ENCODE data around the gene KRT10. TPM values are rescaled to one million over a fixed set of nuclear protein-coding genes. Genes with fewer than 3 reads are reported as not detected.

KRT10 gene
- total RNA-seq, 1 experiment from 2014 or later = 62.3 TPM

DNA sequence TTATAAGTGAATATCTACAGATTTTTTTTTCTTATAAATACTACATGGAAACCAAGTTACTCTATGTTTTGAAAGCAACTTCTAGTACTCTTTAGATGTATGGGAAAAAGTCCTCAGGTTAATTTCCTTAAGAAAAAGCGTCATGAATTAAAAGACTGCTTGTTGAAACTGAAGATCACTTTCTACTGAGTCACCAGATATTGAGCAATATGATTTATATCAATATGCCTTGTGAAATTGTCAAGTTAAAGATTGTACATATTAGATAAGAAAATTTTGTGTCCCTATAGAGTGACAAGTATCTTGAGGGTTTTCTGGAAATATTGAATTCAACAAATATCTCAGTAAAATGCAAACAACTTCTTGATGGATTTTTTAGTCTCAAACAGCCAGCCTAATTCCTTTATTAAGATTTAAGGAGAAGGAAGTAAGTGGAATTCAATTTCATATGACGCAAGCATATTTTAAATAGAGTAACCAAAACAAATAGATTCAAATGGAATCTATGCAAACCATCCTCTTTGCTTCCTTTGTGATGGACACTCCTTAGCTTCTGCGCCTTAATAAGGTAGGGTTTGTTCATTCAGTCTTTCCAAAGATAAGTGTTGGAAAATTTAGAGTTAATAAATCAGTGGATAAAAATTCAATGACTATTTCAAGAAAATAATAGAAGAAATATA, 28.0 kb upstream of the KRT10 start:
- no peak overlapping the region for H3K27ac ChIP-seq (ENCODE audit: low read depth, low read length)
- H3K36me3 ChIP-seq (ENCODE audit: control insufficient read depth in 1 of 2, insufficient read depth in 2 of 2, low read length in 2 of 2) = no peaks in the 10 kb centered on the region
- intact Hi-C loops (cut with micrococcal nuclease) = no loop called here
- no TSS peak for BruUV-seq (replicated peaks)
- DNase-seq (ENCODE audit: low read depth, low spot score) = no peak
- ATAC-seq = no peak
- no peaks in the 10 kb centered on the region for H4K20me1 ChIP-seq (ENCODE audit: insufficient read depth)
- ChIA-PET RAD21 (ENCODE audit: low non-redundant PET in 1 of 2, low total read pairs in 2 of 2, uncharacterized antibody in 2 of 2, unreplicated experiment in 2 of 2) (no interaction called here), CTCF (no interaction called here), POLR2A (no interaction called here)
- H3K9me2 ChIP-seq (ENCODE audit: insufficient read depth) = no peaks in the 10 kb centered on the region
- no peak for TF ChIP-seq REST (IDR thresholded peaks at IDR 0.05; ENCODE audit: low read depth)
- peak; percentile 83; the same call in 1 of the 2 replicates for TF ChIP-seq CEBPB (IDR thresholded peaks at IDR 0.05; ENCODE audit: low read depth)
- TF ChIP-seq FOSL1 (IDR thresholded peaks at IDR 0.05; ENCODE audit: low read depth) = 0 out of 2 replicates have a peak, but pooled peaks have one; percentile 10
- H3K4me2 ChIP-seq (ENCODE audit: low read length) = no peak overlapping the region
- H3K27me3 ChIP-seq (ENCODE audit: insufficient read depth, low read length) = no peaks in the 10 kb centered on the region
- H3K79me2 ChIP-seq (ENCODE audit: insufficient read depth, low read length) = no peaks in the 10 kb centered on the region
- H3K9ac ChIP-seq (ENCODE audit: low read length) = no peak overlapping the region
- H3K4me3 ChIP-seq (replicated peaks in 1 of 2; ENCODE audit: low read depth in 1 of 2, low read length in 2 of 2) = no peak overlapping the region
- H3K9me3 ChIP-seq (ENCODE audit: control insufficient read depth in 1 of 2, insufficient read depth in 1 of 2, low read depth in 1 of 2, low read length in 2 of 2) = no peaks in the 10 kb centered on the region
- peaks cover 11 to 38% of the 10 kb centered on the region in 2 experiments for H3K4me1 ChIP-seq (ENCODE audit: control insufficient read depth in 1 of 2, insufficient read depth in 2 of 2, low read length in 2 of 2)
- no peak overlapping the region for H2AFZ ChIP-seq (ENCODE audit: low read depth, low read length, poor library complexity, severe bottlenecking)

DNA sequence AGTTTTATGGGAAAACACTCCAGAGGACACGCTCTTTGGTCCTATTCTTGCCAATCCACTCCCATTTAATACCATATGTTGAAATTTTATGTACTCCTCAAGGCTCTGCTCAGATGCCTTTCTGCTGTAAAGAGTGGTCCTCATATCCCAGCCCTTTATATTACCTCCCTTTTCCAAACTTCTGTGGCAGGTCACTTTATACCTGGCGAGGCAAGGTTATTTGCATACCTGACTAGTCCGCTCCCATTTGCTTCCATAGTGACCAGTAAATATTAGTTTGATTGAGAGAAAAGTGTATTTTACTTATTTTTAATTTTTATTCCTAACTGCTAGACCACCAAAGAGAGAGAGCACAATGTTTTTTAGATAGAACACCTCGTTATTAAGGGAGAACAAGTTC, 27.3 kb upstream of the KRT10 start:
- CTCF ChIA-PET = no interaction called here
- DNase-seq (ENCODE audit: low read depth, low spot score) = no peak

More for the DNA sequence above, 27.3 kb upstream of the KRT10 start:
- ChIA-PET RAD21 (ENCODE audit: low non-redundant PET in 1 of 2, low total read pairs in 2 of 2, uncharacterized antibody in 2 of 2, unreplicated experiment in 2 of 2) (no interaction called here), POLR2A (no interaction called here)
- H3K4me2 ChIP-seq (ENCODE audit: low read length) = no peak overlapping the region
- no peaks in the 10 kb centered on the region for H3K9me3 ChIP-seq (ENCODE audit: control insufficient read depth in 1 of 2, insufficient read depth in 1 of 2, low read depth in 1 of 2, low read length in 2 of 2)
- BruUV-seq (replicated peaks) = no TSS peak
- no peak overlapping the region for H3K9ac ChIP-seq (ENCODE audit: low read length)
- intact Hi-C loops (cut with micrococcal nuclease) = no loop called here
- ATAC-seq = no peak
- TF ChIP-seq SRF (IDR thresholded peaks at IDR 0.05; ENCODE audit: low read depth) = no peak
- TF ChIP-seq POLR2A (IDR thresholded peaks at IDR 0.05; ENCODE audit: borderline replicate concordance, extremely low read depth, insufficient read depth, insufficient read length) = no peak
- TF ChIP-seq EZH2 (IDR thresholded peaks at IDR 0.05) = no peak
- no peak for TF ChIP-seq ELF1 (IDR thresholded peaks at IDR 0.05; ENCODE audit: borderline replicate concordance, low read depth)
- TF ChIP-seq, protein P1, sequence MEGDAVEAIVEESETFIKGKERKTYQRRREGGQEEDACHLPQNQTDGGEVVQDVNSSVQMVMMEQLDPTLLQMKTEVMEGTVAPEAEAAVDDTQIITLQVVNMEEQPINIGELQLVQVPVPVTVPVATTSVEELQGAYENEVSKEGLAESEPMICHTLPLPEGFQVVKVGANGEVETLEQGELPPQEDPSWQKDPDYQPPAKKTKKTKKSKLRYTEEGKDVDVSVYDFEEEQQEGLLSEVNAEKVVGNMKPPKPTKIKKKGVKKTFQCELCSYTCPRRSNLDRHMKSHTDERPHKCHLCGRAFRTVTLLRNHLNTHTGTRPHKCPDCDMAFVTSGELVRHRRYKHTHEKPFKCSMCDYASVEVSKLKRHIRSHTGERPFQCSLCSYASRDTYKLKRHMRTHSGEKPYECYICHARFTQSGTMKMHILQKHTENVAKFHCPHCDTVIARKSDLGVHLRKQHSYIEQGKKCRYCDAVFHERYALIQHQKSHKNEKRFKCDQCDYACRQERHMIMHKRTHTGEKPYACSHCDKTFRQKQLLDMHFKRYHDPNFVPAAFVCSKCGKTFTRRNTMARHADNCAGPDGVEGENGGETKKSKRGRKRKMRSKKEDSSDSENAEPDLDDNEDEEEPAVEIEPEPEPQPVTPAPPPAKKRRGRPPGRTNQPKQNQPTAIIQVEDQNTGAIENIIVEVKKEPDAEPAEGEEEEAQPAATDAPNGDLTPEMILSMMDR (IDR thresholded peaks at IDR 0.05 in 2 of 3, conservative IDR thresholded peaks at IDR 0.05 in 1 of 3; ENCODE audit: borderline replicate concordance in 1 of 3, insufficient read depth in 1 of 3, low read depth in 2 of 3, low read length in 2 of 3) = no peak
- no peak for TF ChIP-seq MAX (IDR thresholded peaks at IDR 0.05)
- TF ChIP-seq YY1 (IDR thresholded peaks at IDR 0.05; ENCODE audit: extremely low read depth, insufficient replicate concordance, low read depth, low read length) = no peak
- TF ChIP-seq CEBPB (IDR thresholded peaks at IDR 0.05; ENCODE audit: low read depth) = no peak
- no peak for TF ChIP-seq FOSL1 (IDR thresholded peaks at IDR 0.05; ENCODE audit: low read depth)
- TF ChIP-seq, protein P2, sequence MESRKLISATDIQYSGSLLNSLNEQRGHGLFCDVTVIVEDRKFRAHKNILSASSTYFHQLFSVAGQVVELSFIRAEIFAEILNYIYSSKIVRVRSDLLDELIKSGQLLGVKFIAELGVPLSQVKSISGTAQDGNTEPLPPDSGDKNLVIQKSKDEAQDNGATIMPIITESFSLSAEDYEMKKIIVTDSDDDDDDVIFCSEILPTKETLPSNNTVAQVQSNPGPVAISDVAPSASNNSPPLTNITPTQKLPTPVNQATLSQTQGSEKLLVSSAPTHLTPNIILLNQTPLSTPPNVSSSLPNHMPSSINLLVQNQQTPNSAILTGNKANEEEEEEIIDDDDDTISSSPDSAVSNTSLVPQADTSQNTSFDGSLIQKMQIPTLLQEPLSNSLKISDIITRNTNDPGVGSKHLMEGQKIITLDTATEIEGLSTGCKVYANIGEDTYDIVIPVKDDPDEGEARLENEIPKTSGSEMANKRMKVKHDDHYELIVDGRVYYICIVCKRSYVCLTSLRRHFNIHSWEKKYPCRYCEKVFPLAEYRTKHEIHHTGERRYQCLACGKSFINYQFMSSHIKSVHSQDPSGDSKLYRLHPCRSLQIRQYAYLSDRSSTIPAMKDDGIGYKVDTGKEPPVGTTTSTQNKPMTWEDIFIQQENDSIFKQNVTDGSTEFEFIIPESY (IDR thresholded peaks at IDR 0.05; ENCODE audit: extremely low read depth, insufficient replicate concordance, low read length) = no peak
- H4K20me1 ChIP-seq (ENCODE audit: insufficient read depth) = no peaks in the 10 kb centered on the region
- no peak overlapping the region for H2AFZ ChIP-seq (ENCODE audit: low read depth, low read length, poor library complexity, severe bottlenecking)
- no peaks in the 10 kb centered on the region for H3K9me2 ChIP-seq (ENCODE audit: insufficient read depth)
- H3K27me3 ChIP-seq (ENCODE audit: insufficient read depth, low read length) = no peaks in the 10 kb centered on the region
- H3K27ac ChIP-seq (ENCODE audit: low read depth, low read length) = no peak overlapping the region
- H3K4me1 ChIP-seq (ENCODE audit: control insufficient read depth in 1 of 2, insufficient read depth in 2 of 2, low read length in 2 of 2) = peaks cover 7 to 31% of the 10 kb centered on the region in 2 experiments
- H3K79me2 ChIP-seq (ENCODE audit: insufficient read depth, low read length) = no peaks in the 10 kb centered on the region
- H3K4me3 ChIP-seq (replicated peaks in 1 of 2; ENCODE audit: low read depth in 1 of 2, low read length in 2 of 2) = no peak overlapping the region
- no peaks in the 10 kb centered on the region for H3K36me3 ChIP-seq (ENCODE audit: control insufficient read depth in 1 of 2, insufficient read depth in 2 of 2, low read length in 2 of 2)
